ENCODE data around the gene TMEM51.

GRCh38 chr1:15226388-15227255 lies 73.1 kb downstream of the TMEM51 start:
- no peak for TF ChIP-seq CTCF (IDR thresholded peaks at IDR 0.05; ENCODE audit: low read depth, low read length, poor library complexity, severe bottlenecking)
- TF ChIP-seq EZH2phosphoT487 (IDR thresholded peaks at IDR 0.05; ENCODE audit: borderline replicate concordance, low read length): no peak

Measured in DOHH2 (cell line).